Prostate gland (tissue), 2 donors: Measurements from ENCODE around the gene PXDC1.

ENCODE experiments used
- CTCF ChIP-seq, 4 experiments: fragments of 200-600 bp in 2 of 4; fragments of 450-650 bp in 2 of 4; sonication (generic) in 2 of 4; IDR thresholded peaks; 1 replicate in 3 of 4; 2 replicates in 1 of 4; pipeline ENCODE4 v1.5.1; 2016 to 2019; ENCODE audit warnings: antibody characterized with exemption in 4 of 4, mild to moderate bottlenecking in 2 of 4, moderate library complexity in 2 of 4
- POLR2AphosphoS5 ChIP-seq: sonication (generic); formaldehyde crosslinking; IDR thresholded peaks from one replicate; pipeline ENCODE4 v1.6.1; 2017; ENCODE audit warnings: antibody characterized with exemption

GRCh38 chr6:3778701-3779573 is 27.4 kb upstream of the PXDC1 start:
- TF ChIP-seq POLR2AphosphoS5 (no peak), CTCF (IDR thresholded peaks at IDR 0.05) (no peak)
